ENCODE data around the gene KCTD6. TPM values are rescaled to one million over a fixed set of nuclear protein-coding genes. Genes with fewer than 3 reads are reported as not detected.

KCTD6 gene
- total RNA-seq, 1 experiment from 2014 or later: 15.5 TPM

DNA sequence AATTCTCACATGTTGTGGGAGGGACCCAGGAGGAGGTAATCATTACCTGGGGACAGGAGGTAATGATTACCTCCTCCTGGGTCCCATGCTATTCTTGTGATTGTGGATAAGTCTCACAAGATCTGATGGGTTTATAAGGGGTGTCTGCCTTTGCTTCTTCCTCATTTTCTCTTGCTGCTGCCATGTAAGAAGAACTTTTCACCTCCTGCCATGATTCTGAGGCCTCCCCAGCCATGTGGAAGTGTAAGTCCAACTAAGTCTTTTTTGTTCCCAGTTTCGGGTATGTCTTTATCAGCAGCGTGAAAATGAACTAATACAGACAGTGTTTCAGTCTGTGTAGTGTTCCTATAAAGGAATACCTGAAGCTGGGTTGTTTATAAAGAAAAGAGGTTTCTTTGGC lies 13.1 kb upstream of the KCTD6 start (continued):
- no peak for TF ChIP-seq FOXK1 (CRISPR knock-in tag; IDR thresholded peaks at IDR 0.05)
- no peak for TF ChIP-seq RELA (CRISPR knock-in tag; IDR thresholded peaks at IDR 0.05; ENCODE audit: borderline replicate concordance)
- no peak for TF ChIP-seq TEAD4 (CRISPR knock-in tag; IDR thresholded peaks at IDR 0.05)
- TF ChIP-seq RORB (CRISPR knock-in tag; IDR thresholded peaks at IDR 0.05): no peak
- TF ChIP-seq, protein P1, sequence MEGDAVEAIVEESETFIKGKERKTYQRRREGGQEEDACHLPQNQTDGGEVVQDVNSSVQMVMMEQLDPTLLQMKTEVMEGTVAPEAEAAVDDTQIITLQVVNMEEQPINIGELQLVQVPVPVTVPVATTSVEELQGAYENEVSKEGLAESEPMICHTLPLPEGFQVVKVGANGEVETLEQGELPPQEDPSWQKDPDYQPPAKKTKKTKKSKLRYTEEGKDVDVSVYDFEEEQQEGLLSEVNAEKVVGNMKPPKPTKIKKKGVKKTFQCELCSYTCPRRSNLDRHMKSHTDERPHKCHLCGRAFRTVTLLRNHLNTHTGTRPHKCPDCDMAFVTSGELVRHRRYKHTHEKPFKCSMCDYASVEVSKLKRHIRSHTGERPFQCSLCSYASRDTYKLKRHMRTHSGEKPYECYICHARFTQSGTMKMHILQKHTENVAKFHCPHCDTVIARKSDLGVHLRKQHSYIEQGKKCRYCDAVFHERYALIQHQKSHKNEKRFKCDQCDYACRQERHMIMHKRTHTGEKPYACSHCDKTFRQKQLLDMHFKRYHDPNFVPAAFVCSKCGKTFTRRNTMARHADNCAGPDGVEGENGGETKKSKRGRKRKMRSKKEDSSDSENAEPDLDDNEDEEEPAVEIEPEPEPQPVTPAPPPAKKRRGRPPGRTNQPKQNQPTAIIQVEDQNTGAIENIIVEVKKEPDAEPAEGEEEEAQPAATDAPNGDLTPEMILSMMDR (IDR thresholded peaks at IDR 0.05): no peak
- no peak for TF ChIP-seq MXD4 (CRISPR knock-in tag; IDR thresholded peaks at IDR 0.05; ENCODE audit: borderline replicate concordance)
- TF ChIP-seq, protein P2, sequence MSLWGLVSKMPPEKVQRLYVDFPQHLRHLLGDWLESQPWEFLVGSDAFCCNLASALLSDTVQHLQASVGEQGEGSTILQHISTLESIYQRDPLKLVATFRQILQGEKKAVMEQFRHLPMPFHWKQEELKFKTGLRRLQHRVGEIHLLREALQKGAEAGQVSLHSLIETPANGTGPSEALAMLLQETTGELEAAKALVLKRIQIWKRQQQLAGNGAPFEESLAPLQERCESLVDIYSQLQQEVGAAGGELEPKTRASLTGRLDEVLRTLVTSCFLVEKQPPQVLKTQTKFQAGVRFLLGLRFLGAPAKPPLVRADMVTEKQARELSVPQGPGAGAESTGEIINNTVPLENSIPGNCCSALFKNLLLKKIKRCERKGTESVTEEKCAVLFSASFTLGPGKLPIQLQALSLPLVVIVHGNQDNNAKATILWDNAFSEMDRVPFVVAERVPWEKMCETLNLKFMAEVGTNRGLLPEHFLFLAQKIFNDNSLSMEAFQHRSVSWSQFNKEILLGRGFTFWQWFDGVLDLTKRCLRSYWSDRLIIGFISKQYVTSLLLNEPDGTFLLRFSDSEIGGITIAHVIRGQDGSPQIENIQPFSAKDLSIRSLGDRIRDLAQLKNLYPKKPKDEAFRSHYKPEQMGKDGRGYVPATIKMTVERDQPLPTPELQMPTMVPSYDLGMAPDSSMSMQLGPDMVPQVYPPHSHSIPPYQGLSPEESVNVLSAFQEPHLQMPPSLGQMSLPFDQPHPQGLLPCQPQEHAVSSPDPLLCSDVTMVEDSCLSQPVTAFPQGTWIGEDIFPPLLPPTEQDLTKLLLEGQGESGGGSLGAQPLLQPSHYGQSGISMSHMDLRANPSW (CRISPR knock-in tag; conservative IDR thresholded peaks at IDR 0.05; ENCODE audit: low read depth): no peak
- TF ChIP-seq, protein P3, sequence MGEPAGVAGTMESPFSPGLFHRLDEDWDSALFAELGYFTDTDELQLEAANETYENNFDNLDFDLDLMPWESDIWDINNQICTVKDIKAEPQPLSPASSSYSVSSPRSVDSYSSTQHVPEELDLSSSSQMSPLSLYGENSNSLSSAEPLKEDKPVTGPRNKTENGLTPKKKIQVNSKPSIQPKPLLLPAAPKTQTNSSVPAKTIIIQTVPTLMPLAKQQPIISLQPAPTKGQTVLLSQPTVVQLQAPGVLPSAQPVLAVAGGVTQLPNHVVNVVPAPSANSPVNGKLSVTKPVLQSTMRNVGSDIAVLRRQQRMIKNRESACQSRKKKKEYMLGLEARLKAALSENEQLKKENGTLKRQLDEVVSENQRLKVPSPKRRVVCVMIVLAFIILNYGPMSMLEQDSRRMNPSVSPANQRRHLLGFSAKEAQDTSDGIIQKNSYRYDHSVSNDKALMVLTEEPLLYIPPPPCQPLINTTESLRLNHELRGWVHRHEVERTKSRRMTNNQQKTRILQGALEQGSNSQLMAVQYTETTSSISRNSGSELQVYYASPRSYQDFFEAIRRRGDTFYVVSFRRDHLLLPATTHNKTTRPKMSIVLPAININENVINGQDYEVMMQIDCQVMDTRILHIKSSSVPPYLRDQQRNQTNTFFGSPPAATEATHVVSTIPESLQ (CRISPR knock-in tag; IDR thresholded peaks at IDR 0.05): no peak
- TF ChIP-seq, protein P4, sequence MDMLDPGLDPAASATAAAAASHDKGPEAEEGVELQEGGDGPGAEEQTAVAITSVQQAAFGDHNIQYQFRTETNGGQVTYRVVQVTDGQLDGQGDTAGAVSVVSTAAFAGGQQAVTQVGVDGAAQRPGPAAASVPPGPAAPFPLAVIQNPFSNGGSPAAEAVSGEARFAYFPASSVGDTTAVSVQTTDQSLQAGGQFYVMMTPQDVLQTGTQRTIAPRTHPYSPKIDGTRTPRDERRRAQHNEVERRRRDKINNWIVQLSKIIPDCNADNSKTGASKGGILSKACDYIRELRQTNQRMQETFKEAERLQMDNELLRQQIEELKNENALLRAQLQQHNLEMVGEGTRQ (CRISPR knock-in tag; IDR thresholded peaks at IDR 0.05): no peak

DNA sequence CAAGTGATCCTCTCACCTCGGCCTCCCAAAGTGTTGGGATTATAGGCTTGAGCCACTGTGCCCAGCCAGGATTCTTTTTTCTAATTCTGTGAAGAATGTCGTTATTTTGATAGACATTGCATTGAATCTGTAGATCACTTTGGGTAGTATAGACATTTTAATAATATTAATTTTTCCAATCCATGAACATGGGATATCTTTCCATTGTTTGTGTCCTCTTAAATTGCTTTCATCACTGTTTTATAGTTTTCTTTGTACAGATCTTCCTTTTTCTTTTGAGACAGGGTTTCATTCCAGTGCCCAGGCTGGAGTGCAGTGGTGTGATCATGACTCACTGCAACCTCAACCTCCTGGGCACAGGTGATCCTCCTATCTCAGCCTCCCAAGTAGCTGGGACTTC lies 11.6 kb upstream of the KCTD6 start:
- H3K4me1 Mint-ChIP-seq: 0 out of 2 replicates have a peak, but pooled peaks cover 3% of the 10 kb centered on the region
- TF ChIP-seq SMAD3 (CRISPR knock-in tag; IDR thresholded peaks at IDR 0.05; ENCODE audit: borderline replicate concordance): no peak
- TF ChIP-seq HMGA2 (CRISPR knock-in tag; IDR thresholded peaks at IDR 0.05): no peak
- no peak for TF ChIP-seq FOXK1 (CRISPR knock-in tag; IDR thresholded peaks at IDR 0.05)
- no peak for TF ChIP-seq GRHL2 (CRISPR knock-in tag; IDR thresholded peaks at IDR 0.05; ENCODE audit: insufficient replicate concordance, severe bottlenecking)
- TF ChIP-seq, protein P1 (IDR thresholded peaks at IDR 0.05): no peak
- TF ChIP-seq IRF2 (CRISPR knock-in tag; IDR thresholded peaks at IDR 0.05; ENCODE audit: borderline replicate concordance, low read depth): no peak
- TF ChIP-seq, protein P5, sequence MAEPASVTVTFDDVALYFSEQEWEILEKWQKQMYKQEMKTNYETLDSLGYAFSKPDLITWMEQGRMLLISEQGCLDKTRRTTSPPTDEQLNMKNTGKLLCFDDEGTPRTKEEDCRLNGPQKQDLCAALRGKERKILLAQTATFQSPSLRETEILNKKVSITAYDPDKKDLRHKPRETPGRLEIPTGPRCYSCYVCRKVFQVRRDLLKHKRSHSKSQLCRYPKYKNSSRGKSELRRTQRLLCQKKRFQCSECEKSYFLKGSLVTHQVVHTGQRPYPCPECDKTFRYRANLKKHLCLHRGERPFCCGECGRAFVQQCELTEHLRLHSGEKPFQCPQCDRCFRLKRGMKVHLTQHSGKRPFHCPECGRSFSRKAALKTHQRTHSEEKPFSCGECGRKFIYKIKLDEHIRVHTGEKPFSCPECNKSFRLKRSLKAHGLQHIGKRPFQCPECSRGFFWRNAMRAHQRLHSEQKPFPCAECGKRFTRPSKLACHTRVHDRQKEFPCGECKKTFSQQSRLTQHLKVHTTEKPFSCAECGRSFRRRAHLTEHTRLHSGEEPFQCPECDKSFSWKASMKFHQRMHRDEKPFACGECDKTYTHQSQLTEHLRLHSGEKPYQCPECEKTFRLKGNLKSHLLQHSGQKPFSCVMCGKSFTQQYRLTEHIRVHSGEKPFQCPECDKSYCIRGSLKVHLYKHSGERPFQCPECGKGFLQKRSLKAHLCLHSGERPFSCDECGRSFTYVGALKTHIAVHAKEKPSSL (CRISPR knock-in tag; conservative IDR thresholded peaks at IDR 0.05): no peak
- TF ChIP-seq ESRRA (CRISPR knock-in tag; IDR thresholded peaks at IDR 0.05; ENCODE audit: borderline replicate concordance): no peak
- no peak for TF ChIP-seq NFE2L1 (CRISPR knock-in tag; IDR thresholded peaks at IDR 0.05)
- no peak for TF ChIP-seq ZNF416 (CRISPR knock-in tag; IDR thresholded peaks at IDR 0.05)
- TF ChIP-seq, protein P6, sequence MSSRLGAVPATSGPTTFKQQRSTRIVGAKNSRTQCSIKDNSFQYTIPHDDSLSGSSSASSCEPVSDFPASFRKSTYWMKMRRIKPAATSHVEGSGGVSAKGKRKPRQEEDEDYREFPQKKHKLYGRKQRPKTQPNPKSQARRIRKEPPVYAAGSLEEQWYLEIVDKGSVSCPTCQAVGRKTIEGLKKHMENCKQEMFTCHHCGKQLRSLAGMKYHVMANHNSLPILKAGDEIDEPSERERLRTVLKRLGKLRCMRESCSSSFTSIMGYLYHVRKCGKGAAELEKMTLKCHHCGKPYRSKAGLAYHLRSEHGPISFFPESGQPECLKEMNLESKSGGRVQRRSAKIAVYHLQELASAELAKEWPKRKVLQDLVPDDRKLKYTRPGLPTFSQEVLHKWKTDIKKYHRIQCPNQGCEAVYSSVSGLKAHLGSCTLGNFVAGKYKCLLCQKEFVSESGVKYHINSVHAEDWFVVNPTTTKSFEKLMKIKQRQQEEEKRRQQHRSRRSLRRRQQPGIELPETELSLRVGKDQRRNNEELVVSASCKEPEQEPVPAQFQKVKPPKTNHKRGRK (CRISPR knock-in tag; IDR thresholded peaks at IDR 0.05; ENCODE audit: borderline replicate concordance): no peak
- no peak for TF ChIP-seq ZBTB21 (CRISPR knock-in tag; IDR thresholded peaks at IDR 0.05; ENCODE audit: borderline replicate concordance)
- TF ChIP-seq KAT7 (CRISPR knock-in tag; IDR thresholded peaks at IDR 0.05; ENCODE audit: borderline replicate concordance): no peak
- TF ChIP-seq SOX15 (CRISPR knock-in tag; IDR thresholded peaks at IDR 0.05): no peak

More for the DNA sequence above, 11.6 kb upstream of the KCTD6 start:
- Mint-ChIP-seq H3K36me3 (no peaks in the 10 kb centered on the region), H3K27ac (no peak overlapping the region), H3K9me3 (peaks cover 3% of the 10 kb centered on the region), H3K4me3 (no peak overlapping the region), H3K27me3 (ENCODE audit: low read depth) (no peaks in the 10 kb centered on the region)
- no peak for DNase-seq (ENCODE audit: low spot score)
- CTCF ChIA-PET: interaction anchor here (1.1 to 1.4 kb wide), 2 partner anchors 12 to 17 kb away, joined by 3 to 6 read pairs; partner anchors contain the start of gene KCTD6
- POLR2A ChIA-PET: no interaction called here
- ATAC-seq: no peak
